ENCODE data around the gene SHISA8.
A peak's percentile ranks its signal among the peaks of the same experiment; 100 is the strongest.

The SHISA8 gene

GRCh38 chr22:41940832-41941765 lies 26.2 kb upstream of the SHISA8 start:
- TF ChIP-seq ZNF274 (IDR thresholded peaks at IDR 0.05; ENCODE audit: low read depth, low read length) = no peak
- H3K4me3 ChIP-seq (ENCODE audit: low read length) = no peak overlapping the region; the same call in 1 of the 2 replicates

- no peak for TF ChIP-seq ZNF274 (IDR thresholded peaks at IDR 0.05; ENCODE audit: low read depth, low read length)
- H3K4me3 ChIP-seq (ENCODE audit: low read length) = peak overlapping the region; percentile 27; the same call in 1 of the 2 replicates
Measured at GRCh38 chr22:41939981-41940831, 25.3 kb upstream of the SHISA8 start.

GRCh38 chr22:41936894-41937169 lies 22.0 kb upstream of the SHISA8 start:
- no peak for TF ChIP-seq ZNF274 (IDR thresholded peaks at IDR 0.05; ENCODE audit: low read depth, low read length)
- no peak overlapping the region for H3K4me3 ChIP-seq (ENCODE audit: low read length)

- TF ChIP-seq ZNF274 (IDR thresholded peaks at IDR 0.05; ENCODE audit: low read depth, low read length) = no peak
- no peak overlapping the region for H3K4me3 ChIP-seq (ENCODE audit: low read length)
Measured at GRCh38 chr22:41935509-41935908, 20.6 kb upstream of the SHISA8 start.

- TF ChIP-seq ZNF274 (IDR thresholded peaks at IDR 0.05; ENCODE audit: low read depth, low read length) = no peak
Measured at GRCh38 chr22:41935015-41935351, 20.1 kb upstream of the SHISA8 start.

GRCh38 chr22:41934284-41935014 lies 19.6 kb upstream of the SHISA8 start:
- no peak overlapping the region for H3K4me3 ChIP-seq (ENCODE audit: low read length)
- TF ChIP-seq ZNF274 (IDR thresholded peaks at IDR 0.05; ENCODE audit: low read depth, low read length) = no peak

More at GRCh38 chr22:41935015-41935351, 20.1 kb upstream of the SHISA8 start:
- no peak overlapping the region for H3K4me3 ChIP-seq (ENCODE audit: low read length)

- no peak for TF ChIP-seq ZNF274 (IDR thresholded peaks at IDR 0.05; ENCODE audit: low read depth, low read length)
- no peak overlapping the region for H3K4me3 ChIP-seq (ENCODE audit: low read length)
Measured at GRCh38 chr22:41933411-41934177, 18.7 kb upstream of the SHISA8 start.

- no peak overlapping the region for H3K4me3 ChIP-seq (ENCODE audit: low read length)
- no peak for TF ChIP-seq ZNF274 (IDR thresholded peaks at IDR 0.05; ENCODE audit: low read depth, low read length)
Measured at GRCh38 chr22:41932353-41932752, 17.5 kb upstream of the SHISA8 start.

GRCh38 chr22:41931701-41932269 lies 16.9 kb upstream of the SHISA8 start:
- TF ChIP-seq ZNF274 (IDR thresholded peaks at IDR 0.05; ENCODE audit: low read depth, low read length) = no peak
- H3K4me3 ChIP-seq (ENCODE audit: low read length) = no peak overlapping the region

GRCh38 chr22:41929418-41929810 lies 14.5 kb upstream of the SHISA8 start:
- no peak for TF ChIP-seq ZNF274 (IDR thresholded peaks at IDR 0.05; ENCODE audit: low read depth, low read length)
- no peak overlapping the region for H3K4me3 ChIP-seq (ENCODE audit: low read length)

GRCh38 chr22:41928593-41929417 lies 13.9 kb upstream of the SHISA8 start:
- H3K4me3 ChIP-seq (ENCODE audit: low read length) = no peak overlapping the region
- no peak for TF ChIP-seq ZNF274 (IDR thresholded peaks at IDR 0.05; ENCODE audit: low read depth, low read length)

GRCh38 chr22:41927813-41928212 lies 12.9 kb upstream of the SHISA8 start:
- H3K4me3 ChIP-seq (ENCODE audit: low read length) = no peak overlapping the region
- TF ChIP-seq ZNF274 (IDR thresholded peaks at IDR 0.05; ENCODE audit: low read depth, low read length) = no peak
